ENCODE data around the gene TNNI2.
"Not testable (repeated sequence)": the region's sequence is repeated elsewhere in the genome, so short reads cannot be mapped to it uniquely, and the experiment has no call there.

Gene TNNI2

DNA sequence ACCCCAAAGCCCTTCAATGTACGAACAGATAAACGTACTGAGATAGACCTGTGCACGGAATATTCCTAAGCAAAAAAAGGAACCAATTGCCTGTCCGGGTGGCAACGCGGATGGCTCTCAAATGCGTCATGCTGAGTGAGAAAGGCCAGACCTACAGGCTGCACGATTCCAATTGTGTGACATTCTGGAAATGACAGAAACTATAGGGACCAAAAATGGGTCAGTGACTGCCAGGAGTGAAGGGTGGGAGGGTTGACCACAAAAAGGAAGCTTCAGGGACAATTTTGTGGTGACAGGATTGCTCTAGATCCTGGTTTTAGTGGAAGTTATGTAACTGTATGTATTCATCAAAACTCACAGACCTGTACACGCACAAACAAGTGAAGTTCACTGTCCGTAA, 28.0 kb upstream of the TNNI2 start:
- TF ChIP-seq, protein P1, sequence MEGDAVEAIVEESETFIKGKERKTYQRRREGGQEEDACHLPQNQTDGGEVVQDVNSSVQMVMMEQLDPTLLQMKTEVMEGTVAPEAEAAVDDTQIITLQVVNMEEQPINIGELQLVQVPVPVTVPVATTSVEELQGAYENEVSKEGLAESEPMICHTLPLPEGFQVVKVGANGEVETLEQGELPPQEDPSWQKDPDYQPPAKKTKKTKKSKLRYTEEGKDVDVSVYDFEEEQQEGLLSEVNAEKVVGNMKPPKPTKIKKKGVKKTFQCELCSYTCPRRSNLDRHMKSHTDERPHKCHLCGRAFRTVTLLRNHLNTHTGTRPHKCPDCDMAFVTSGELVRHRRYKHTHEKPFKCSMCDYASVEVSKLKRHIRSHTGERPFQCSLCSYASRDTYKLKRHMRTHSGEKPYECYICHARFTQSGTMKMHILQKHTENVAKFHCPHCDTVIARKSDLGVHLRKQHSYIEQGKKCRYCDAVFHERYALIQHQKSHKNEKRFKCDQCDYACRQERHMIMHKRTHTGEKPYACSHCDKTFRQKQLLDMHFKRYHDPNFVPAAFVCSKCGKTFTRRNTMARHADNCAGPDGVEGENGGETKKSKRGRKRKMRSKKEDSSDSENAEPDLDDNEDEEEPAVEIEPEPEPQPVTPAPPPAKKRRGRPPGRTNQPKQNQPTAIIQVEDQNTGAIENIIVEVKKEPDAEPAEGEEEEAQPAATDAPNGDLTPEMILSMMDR (IDR thresholded peaks at IDR 0.05): no peak
- H3K27ac ChIP-seq: no peak overlapping the region
- H3K4me1 ChIP-seq: no peaks in the 10 kb centered on the region
- H3K27me3 ChIP-seq (ENCODE audit: control insufficient read depth, insufficient read depth, low read length): no peaks in the 10 kb centered on the region
- H3K4me3 ChIP-seq (ENCODE audit: low read depth, low read length): no peak overlapping the region
- no peaks in the 10 kb centered on the region for H3K79me2 ChIP-seq
- H3K9ac ChIP-seq: no peak overlapping the region
- no peaks in the 10 kb centered on the region for H3K36me3 ChIP-seq (ENCODE audit: control insufficient read depth, insufficient read depth, low read length)
- H3K9me3 ChIP-seq (ENCODE audit: control insufficient read depth, low read length): no peaks in the 10 kb centered on the region
- H2AFZ ChIP-seq: no peak overlapping the region
- no peak overlapping the region for H3K4me2 ChIP-seq (ENCODE audit: low read length)

DNA sequence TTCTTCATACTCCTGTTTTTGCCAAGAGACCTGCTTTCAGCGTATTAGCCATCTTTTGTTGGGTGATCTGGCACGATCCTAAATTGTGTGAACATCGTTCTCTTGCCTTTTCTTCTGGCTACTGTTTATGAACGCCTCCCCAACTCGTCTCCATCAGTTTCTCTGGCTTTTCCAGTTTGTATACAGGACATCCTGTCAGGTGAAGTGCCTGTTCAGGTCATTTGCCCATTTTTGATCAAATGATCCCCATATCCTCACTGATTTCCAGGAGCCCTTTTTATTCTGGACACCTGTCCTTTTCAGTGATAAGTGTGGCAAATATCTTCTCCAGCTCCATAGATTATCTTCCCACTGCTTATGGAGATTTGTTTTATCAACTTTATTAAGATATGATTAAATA, 26.5 kb upstream of the TNNI2 start:
- Histone ChIP-seq H3K4me2 (ENCODE audit: low read length) (no peak overlapping the region), H2AFZ (no peak overlapping the region), H3K9ac (no peak overlapping the region), H3K9me3 (ENCODE audit: control insufficient read depth, low read length) (no peaks in the 10 kb centered on the region), H3K27me3 (ENCODE audit: control insufficient read depth, insufficient read depth, low read length) (no peaks in the 10 kb centered on the region), H3K4me1 (no peaks in the 10 kb centered on the region), H3K27ac (no peak overlapping the region), H3K4me3 (ENCODE audit: low read depth, low read length) (no peak overlapping the region), H3K79me2 (no peaks in the 10 kb centered on the region), H3K36me3 (ENCODE audit: control insufficient read depth, insufficient read depth, low read length) (no peaks in the 10 kb centered on the region)
- TF ChIP-seq, protein P1 (IDR thresholded peaks at IDR 0.05): no peak

DNA sequence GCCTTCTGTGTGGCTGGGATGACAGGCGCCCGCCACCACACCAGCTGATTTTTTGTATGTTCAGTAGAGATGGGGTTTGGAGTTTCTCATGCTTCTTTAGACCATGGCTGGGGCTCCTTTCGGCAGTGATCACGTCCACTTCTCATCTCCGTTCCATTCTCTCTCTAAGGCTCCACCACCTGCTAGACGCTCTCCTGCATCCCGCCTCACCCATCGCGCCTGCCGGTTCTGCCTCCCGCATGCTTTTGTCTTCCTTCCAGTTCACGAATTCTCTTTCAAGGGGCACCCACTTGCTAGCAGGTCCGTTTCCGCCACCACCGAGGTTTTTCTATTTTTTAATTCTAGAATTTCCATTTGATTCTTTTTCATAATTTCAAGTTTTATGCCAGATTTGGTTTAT, 26.0 kb upstream of the TNNI2 start:
- Histone ChIP-seq H3K9ac (no peak overlapping the region), H3K36me3 (ENCODE audit: control insufficient read depth, insufficient read depth, low read length) (no peaks in the 10 kb centered on the region), H3K4me1 (no peaks in the 10 kb centered on the region), H3K4me3 (ENCODE audit: low read depth, low read length) (no peak overlapping the region), H3K27ac (no peak overlapping the region), H2AFZ (no peak overlapping the region), H3K4me2 (ENCODE audit: low read length) (no peak overlapping the region), H3K79me2 (no peaks in the 10 kb centered on the region), H3K9me3 (ENCODE audit: control insufficient read depth, low read length) (no peaks in the 10 kb centered on the region), H3K27me3 (ENCODE audit: control insufficient read depth, insufficient read depth, low read length) (no peaks in the 10 kb centered on the region)
- TF ChIP-seq, protein P1 (IDR thresholded peaks at IDR 0.05): no peak

DNA sequence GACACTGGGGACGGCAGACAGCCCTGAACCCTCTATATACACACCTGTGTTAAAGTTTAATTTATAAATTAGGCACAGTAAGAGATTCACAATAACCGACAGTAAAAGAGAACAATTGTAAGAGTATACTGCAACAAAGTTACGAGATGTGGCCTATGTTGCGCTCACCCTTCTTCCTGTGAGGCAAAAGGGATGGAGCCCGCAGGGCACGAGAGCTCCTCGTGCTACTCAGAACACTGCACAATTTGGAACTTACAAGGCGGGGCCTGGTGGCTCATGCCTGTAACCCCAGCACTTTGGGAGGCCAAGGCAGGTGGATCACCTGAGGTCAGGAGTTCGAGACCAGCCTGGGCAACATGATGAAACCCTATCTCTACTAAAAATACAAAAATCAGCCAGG, 25.4 kb upstream of the TNNI2 start:
- not testable (repeated sequence) for H3K36me3 ChIP-seq (ENCODE audit: control insufficient read depth, insufficient read depth, low read length); H3K27me3 ChIP-seq (ENCODE audit: control insufficient read depth, insufficient read depth, low read length); H3K9ac ChIP-seq; H3K4me3 ChIP-seq (ENCODE audit: low read depth, low read length); H3K4me2 ChIP-seq (ENCODE audit: low read length); H3K79me2 ChIP-seq; H3K27ac ChIP-seq; H3K9me3 ChIP-seq (ENCODE audit: control insufficient read depth, low read length); H3K4me1 ChIP-seq; H2AFZ ChIP-seq

DNA sequence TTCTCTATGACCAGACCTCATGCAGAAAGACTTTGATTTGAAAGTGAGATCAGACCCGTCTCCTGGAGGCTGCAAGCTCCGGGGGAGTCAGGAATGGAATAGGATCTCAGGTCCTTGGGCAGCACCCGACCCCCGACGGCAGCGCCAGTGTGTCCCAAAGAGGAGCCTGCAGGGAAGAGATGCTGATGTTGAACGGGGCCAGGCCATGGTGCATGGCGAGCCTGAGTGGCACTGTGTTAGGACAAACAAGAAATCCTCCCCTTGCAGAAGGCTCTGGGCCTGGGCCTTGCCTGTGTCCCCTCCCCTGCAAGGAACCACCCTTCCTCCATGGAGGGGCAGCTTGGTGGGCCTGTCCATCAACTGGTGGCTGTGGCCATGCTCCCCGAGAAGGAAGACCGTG, 24.1 kb upstream of the TNNI2 start:
- Histone ChIP-seq H3K27ac (no peak overlapping the region), H3K4me2 (ENCODE audit: low read length) (no peak overlapping the region), H3K36me3 (ENCODE audit: control insufficient read depth, insufficient read depth, low read length) (no peaks in the 10 kb centered on the region), H3K9me3 (ENCODE audit: control insufficient read depth, low read length) (no peaks in the 10 kb centered on the region), H3K4me1 (no peaks in the 10 kb centered on the region), H3K27me3 (ENCODE audit: control insufficient read depth, insufficient read depth, low read length) (no peaks in the 10 kb centered on the region), H3K4me3 (ENCODE audit: low read depth, low read length) (no peak overlapping the region), H2AFZ (no peak overlapping the region), H3K79me2 (no peaks in the 10 kb centered on the region), H3K9ac (no peak overlapping the region)
- TF ChIP-seq, protein P1 (IDR thresholded peaks at IDR 0.05): no peak
